Left forelimb (tissue), 1 donor: ENCODE measurements around the gene OPCML.

Source experiments
- DNase-seq: peaks from one replicate; pipeline ENCODE4 v3.0.0-alpha.2; 2018; ENCODE audit warnings: low spot score

Gene OPCML

GRCh38 chr11:132935383-132935782 is 596.9 kb downstream of the OPCML start:
- no peak for DNase-seq

GRCh38 chr11:132933703-132934102 is 598.6 kb downstream of the OPCML start:
- DNase-seq = no peak

GRCh38 chr11:132925825-132926469 is 606.4 kb downstream of the OPCML start:
- no peak for DNase-seq

DNA sequence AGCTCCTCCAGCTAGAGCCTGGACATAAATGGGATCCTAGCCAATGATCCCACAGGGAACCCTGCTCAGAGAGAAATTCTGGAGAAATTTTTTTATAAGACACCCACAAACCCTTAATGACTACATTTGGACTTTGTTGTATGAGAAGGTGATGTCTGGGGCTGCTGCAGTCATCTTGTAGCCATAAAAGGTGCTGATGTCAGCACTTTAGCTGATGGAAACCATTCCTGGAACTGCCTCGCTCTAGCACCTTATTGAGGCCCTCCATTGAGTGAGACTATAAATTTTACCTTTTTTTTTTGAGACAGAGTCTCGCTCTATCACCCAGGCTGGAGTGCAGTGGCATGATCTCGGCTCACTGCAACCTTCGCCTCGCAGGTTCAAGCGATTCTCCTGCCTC is 610.7 kb downstream of the OPCML start:
- no peak for DNase-seq

DNA sequence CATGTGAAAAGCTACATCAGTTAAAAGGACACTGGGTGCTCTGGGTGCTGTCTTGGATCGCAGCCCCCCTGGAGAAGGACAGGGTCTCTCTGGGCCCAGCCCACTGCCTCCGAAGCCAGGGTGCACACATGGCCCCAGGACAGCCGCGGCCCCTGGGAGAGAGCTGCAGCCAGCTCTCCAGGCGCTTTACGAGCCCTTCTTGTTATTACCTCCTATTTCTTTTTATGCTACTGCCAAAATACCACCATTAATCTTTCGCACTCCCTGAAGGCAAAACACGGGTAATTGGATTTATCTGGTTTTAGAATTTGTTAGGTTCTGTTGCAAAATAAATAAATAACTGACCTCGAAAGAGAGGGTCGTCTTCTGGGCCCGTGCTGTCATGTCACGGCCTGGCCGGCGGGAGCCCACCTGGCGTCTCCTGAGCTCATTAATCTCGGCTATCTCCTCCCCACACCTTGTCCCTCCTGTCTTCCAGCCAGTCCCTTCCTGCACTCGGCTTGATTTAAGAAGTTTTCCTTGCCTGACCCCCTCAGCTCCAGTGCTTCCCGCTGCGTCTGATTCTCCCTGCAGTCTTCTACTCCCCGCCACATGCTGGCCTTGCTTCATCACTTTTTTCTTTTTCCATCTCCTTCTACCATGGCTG is 611.7 kb downstream of the OPCML start:
- no peak for DNase-seq

GRCh38 chr11:132914600-132914999 is 617.7 kb downstream of the OPCML start:
- DNase-seq = no peak

DNA sequence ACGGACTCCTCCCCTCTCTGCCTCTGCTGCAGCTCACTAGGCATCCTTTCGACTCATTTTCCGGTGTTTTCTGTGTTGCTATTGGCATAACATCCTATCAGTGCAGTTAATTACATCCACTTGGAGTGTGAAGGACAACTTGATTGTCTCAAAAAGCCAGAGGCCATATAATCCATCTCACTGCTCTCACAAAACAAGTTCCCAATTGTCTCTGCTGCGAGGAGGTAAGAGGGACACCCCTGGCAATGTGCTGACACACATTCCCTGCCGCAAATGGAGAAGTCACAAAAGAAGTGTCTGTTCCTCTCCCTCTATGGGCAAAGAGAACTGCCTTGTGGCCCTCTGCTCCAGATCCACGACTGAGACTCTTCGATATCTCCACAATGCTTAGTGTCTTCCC is 618.4 kb downstream of the OPCML start:
- no peak for DNase-seq

DNA sequence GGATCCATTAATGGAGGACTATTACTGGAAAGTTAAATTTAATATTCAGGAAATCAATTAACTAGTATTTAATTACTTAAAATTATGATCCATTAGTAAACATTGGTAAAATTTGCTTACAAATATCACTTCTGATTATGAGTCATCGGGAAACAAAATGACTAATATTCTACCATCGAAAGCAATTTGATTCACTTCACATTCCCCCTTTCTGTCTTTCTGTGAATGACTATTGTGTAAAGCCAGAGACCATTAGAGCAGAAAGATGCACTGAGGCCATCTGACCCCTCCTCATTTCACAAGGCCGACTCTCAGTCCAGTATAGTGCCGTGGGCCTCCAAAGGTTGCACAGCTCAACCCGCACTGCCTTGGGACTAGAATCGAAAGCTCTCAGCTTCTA is 619.0 kb downstream of the OPCML start:
- DNase-seq = no peak

- DNase-seq = no peak
Measured at GRCh38 chr11:132911186-132911585, 621.1 kb downstream of the OPCML start.

GRCh38 chr11:132910011-132910760 is 622.1 kb downstream of the OPCML start:
- DNase-seq = no peak

- no peak for DNase-seq
Measured at GRCh38 chr11:132909021-132909606, 623.2 kb downstream of the OPCML start.

DNA sequence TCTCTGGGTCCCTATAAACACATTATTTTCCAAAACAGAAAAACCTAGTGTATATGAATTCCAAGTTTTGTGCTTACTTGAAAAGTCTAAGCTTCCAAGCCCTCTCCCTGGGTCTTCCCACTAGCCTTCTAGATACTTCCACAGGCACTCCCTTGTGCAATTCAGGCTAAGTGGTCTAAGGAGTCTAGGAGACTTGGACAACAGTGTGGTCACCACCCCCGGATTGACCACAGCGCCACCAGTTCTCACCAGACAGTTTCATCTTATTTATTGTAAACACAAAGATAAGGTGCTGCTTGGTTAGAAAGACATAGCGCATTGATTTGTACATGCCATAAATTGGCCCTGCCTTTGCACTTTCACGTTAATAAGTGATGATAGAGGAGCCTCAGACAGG is 623.9 kb downstream of the OPCML start:
- no peak for DNase-seq

- no peak for DNase-seq
Measured at GRCh38 chr11:132907651-132908413, 624.5 kb downstream of the OPCML start.

DNA sequence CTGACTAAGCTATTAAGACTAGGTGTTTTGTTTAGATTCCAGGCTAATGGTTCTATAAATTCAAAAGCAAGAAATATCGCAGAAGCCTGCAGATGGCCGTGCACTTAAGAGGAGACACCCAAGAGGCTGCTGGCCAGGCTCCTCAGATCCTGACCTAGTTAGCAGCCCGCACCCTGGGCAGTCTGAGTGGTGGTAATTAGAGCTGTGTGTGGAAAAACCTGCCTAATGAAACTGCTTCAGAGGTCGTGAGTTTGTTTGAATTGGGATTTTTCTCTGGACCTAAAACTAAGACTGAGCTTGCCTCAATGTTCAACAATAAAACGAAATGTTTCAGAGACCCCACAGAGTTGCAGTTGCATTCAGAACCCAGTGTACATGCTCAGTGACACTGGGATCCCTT is 627.7 kb downstream of the OPCML start:
- no peak for DNase-seq

- DNase-seq = no peak
Measured at GRCh38 chr11:132904091-132904490, 628.2 kb downstream of the OPCML start.

- DNase-seq = no peak
Measured at GRCh38 chr11:132901638-132902471, 630.4 kb downstream of the OPCML start.

DNA sequence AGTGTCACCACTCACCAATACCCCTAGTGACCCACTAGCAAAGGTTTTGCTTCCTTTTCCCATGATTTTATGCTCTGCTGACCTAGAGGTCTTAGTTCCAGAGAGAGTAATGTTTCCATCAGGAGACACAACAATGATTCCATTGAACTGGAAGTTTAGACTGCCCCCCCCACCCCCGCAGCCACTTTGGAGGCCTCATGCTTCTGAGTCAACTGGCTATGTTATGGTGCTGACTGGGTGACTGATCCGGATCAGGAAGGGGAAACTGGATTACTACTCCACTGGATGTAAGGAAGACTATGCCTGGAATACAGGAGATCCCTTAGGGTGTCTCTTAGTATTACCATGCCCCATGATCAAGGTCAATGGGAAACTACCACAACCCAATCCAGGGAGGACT is 633.6 kb downstream of the OPCML start:
- no peak for DNase-seq

DNA sequence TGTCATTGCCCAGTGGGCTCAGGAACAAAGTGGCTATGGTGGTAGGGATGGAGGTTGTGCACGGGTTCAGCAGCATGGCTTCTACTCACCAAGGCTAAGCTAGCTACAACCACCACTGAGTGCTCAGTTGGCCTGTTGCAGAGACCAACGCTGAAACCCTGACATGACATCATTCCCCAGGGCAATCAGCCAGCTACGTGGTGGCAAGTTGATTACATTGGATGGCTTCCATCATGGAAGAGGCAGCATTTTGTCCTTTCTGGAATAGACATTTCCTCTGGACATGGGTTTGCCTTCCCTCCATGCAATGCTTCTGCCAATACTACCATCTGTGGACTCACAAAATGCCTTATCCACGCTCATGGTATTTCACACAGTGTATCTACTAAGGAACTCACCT is 634.3 kb downstream of the OPCML start:
- no peak for DNase-seq

DNA sequence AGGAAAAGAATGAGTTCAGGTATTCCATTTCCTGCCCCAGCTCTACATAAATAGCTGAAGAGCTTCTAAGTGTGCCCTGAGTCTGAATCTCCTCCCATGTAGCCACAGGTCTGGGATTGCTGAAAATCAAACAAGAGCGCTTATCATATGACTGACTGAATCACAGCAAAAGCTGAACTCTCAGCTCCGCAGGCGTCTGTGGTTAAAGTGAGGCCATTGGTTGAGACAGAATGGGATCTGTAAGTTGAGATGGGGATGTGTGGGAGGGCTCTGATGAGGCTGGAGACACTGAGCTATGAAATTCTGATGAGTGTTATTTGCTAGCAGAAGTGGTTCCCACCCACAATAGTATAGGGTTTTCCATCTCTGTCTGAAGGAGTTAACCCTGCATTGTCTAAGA is 637.0 kb downstream of the OPCML start:
- DNase-seq = no peak

GRCh38 chr11:132894606-132895005 is 637.7 kb downstream of the OPCML start:
- DNase-seq = no peak

- DNase-seq = no peak
Measured at GRCh38 chr11:132892876-132893275, 639.4 kb downstream of the OPCML start.
